ENCODE measurements around the gene TAPBPL.
"Not testable (repeated sequence)": the region's sequence is repeated elsewhere in the genome, so short reads cannot be mapped to it uniquely, and the experiment has no call there.

The TAPBPL gene, protein sequence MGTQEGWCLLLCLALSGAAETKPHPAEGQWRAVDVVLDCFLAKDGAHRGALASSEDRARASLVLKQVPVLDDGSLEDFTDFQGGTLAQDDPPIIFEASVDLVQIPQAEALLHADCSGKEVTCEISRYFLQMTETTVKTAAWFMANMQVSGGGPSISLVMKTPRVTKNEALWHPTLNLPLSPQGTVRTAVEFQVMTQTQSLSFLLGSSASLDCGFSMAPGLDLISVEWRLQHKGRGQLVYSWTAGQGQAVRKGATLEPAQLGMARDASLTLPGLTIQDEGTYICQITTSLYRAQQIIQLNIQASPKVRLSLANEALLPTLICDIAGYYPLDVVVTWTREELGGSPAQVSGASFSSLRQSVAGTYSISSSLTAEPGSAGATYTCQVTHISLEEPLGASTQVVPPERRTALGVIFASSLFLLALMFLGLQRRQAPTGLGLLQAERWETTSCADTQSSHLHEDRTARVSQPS

GRCh38 chr12:6451348-6452244 lies at the start of gene TAPBPL:
TSS of gene TAPBPL (plus strand) at chr12:6452042. CDS start at chr12:6452249, 207 bp downstream.
- peak; percentile 93 for DNase-seq

DNA sequence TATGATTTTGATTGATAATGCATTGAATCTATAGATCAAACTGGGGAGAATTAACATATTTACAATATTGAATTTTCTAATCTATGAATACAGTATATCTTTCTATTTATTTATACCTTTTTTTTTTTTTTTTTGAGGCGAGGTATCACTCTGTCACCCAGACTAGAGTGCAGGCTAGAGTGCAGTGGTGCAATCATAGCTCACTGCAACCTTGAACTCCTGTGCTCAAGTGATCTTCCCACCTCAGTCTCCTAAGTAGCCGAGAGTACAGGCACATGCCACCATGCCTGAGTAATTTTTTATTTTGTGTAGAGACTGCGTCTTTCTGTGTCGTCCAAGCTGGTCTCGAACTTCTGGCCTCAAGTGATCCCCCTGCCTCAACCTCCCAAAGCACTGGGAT lies 47.5 kb upstream of the TAPBPL start:
- DNase-seq, result no peak

DNA sequence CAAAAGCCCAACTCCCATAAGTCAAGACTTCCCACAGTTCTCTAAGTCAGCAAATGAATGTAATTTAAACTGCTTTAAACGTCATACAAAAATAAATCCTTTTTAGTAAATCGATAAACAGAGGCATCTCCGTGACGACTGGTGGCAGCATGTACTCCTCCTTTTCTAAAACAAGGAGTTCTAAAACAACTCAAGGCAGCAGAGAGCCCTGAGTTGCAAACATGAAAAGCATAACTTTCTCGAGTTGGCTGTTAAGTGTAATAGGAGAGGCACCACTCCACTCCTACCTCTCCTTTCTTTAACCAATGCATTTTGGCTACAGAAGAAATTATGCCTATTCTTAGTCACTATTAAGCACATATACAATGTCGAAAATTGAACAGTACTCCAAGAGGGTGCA lies 45.9 kb upstream of the TAPBPL start:
- no peak for DNase-seq

- no peak for DNase-seq
These were observed 44.4 kb upstream of the TAPBPL start for GRCh38 chr12:6407236-6407954.

- DNase-seq, result no peak
These were observed 35.2 kb upstream of the TAPBPL start for GRCh38 chr12:6416596-6416995.

DNA sequence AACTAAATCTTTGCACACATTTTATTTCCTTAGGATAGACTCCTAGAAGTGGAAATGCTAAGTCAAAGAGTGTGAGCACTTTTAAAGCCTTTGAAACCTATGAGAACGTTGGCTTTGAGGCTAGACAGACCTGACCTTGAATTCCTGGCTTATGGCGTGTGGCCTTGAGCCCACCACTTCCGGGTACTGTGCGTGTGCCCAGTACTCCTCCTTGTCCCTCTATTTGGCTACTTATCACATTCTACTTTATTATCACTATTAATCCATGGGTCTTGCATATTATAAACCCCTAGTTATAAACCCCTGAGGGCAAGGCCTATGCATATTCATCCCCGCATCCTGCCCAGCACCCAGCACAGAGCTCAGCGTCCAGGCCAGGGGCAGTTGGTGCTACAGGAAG lies 33.0 kb upstream of the TAPBPL start:
- no peak for DNase-seq

- no peak for DNase-seq
These were observed 31.5 kb upstream of the TAPBPL start for GRCh38 chr12:6420364-6420763.

GRCh38 chr12:6423267-6424007 lies 28.4 kb upstream of the TAPBPL start:
- DNase-seq, result peak; percentile 81

- DNase-seq, result no peak
These were observed 27.9 kb upstream of the TAPBPL start for GRCh38 chr12:6424008-6424347.

GRCh38 chr12:6424866-6425265 lies 27.0 kb upstream of the TAPBPL start:
- DNase-seq, result no peak

GRCh38 chr12:6425590-6426531 lies 26.0 kb upstream of the TAPBPL start:
- no peak for DNase-seq

GRCh38 chr12:6426882-6427671 lies 24.8 kb upstream of the TAPBPL start:
- no peak for DNase-seq

GRCh38 chr12:6427796-6428195 lies 24.0 kb upstream of the TAPBPL start:
- not testable (repeated sequence) for DNase-seq

DNA sequence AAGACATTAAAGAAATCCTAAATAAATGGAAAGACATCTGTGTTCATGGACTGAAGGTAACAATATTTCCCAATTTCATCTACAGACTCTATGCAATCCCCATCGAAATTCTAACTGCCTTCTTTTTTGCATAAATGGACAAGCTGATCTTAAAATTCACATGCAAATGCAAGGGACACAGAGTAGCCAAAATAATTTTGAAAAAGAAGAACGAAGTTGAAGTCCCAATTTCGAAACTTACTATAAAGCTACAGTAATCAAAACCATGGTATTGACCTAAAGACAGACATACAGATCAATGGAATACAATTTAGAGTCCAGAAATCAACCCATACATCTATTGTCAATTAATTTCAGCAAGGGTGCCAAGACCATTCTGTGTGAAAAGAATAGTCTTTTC lies 23.5 kb upstream of the TAPBPL start:
- DNase-seq, result no peak

DNA sequence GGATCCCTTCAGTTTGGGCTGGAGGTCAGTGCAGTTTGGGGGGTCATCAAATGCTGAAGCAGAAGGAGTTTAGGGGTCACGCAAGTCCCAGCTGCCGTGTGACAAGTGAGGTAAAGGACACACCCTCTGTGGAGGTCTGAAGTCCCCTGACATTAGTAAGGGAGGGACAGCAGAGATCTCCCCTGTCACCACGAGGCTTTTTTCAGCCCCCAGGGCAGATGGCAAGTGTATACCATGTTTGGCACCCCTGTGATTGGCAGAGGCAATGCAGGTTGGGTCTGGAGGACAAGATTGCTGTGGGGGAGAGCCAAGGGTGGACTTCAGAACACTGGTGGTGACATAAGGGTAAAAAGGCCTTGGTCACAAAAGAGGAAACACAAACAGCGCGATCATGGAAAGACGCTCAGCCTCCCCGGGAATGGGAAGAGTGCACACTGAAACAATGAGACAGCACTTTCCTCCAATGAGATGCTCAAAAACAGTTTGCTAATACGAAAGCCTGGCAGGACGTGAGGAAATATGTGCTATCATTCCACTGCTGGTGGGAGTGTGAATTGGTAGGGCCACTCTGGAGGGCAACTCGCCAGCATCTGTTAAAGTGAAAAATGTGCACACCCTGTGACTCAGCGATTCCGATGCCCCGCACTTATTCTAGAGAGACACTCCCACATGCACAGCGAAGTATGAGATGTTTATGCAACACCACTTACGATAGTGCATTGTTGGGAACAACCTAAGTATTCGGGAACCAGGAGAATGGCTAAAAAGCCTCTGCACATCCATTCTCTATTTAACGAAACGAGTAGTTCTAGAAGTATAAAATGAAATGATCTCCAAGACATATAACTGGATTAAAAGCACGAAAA lies 21.5 kb upstream of the TAPBPL start:
- DNase-seq, result no peak

DNA sequence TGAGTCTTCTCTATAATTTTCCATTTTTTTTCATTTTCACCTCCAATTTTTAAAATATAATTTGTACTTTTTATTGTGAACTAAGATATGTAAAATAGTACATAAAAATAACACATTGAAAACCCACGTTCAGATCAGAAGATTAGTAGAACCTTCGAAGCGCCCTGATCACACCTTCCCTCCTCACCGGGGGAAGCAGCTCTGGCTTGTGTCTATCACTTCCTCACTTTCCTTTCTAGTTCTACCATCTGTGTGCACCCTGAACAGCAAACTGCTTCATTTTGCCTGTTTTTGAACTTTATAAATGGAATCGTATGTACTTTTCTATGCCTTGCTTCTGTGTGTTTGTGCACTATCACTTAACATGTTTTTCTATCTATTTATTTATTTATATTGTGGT lies 18.9 kb upstream of the TAPBPL start:
- no peak for DNase-seq

GRCh38 chr12:6434205-6435140 lies 17.4 kb upstream of the TAPBPL start:
- DNase-seq, result no peak

Measured in NCI-H1105 (cell line).